Left hindlimb (tissue), 1 donor: Measurements from ENCODE around the gene HAUS2.

ENCODE experiments used
- DNase-seq: peaks from one replicate; pipeline ENCODE4 v3.0.0-alpha.2; 2018

The HAUS2 gene

DNA sequence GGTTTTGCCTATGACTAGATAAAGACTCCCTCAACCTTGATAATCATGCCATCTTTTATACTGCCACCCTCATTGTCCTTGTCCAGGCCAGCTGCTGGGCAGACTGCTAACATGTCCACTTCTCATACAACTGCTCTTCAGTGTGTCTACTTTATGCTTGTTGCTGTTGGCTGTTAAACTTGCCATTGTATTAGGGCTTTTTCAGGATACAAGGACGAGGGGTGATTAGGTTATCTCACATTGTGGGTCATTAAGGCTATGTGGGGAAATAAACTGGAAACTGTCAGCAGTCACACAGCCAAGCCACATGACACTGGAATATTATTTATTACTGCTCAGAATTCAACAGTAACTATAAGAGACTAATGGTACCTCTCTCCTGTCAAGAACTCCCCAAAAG lies 62.9 kb downstream of the HAUS2 start:
- DNase-seq: no peak

DNA sequence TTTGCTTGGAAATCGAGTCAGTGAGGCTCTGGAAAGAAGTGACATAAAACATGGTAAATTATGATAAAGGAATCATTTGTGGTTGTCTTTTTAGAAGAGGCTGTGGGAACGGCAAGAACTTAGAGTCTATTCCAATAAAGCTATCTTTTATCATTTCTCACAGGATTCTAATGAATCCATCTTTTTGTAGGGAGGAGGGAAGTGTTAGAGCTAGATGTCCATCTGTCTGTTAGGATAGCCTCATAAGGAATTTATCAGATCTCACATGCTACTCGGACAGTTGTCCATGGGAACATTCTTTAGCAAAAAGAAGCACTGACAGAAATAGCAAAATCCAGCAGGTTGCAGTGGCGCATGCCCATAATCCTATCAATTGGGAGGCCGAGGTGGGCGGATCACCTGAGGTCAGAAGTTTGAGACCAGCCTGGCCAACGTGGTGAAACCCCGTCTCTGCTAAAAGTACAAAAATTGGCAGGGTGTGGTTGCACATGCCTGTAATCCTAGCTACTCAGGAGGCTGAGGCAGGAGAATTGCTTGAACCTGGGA lies 63.8 kb downstream of the HAUS2 start:
- no peak for DNase-seq

DNA sequence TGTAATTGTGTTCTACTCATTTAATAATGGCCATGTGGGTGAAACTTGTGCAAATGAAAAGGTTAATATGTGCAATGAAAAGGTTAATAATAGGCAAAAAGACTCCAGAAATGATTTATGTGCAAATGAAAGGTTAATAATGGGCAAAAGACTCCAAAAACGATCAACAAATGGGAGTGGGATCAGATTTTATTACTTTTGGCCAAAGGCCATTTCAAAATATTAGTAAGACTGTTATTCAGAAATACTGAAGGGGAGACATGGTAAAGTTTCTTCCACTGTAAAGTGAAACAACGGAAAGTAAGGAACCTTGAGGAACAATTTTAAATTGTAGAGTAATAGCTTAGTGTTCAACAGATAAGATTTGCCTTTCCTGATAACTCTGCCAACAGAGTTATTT lies 67.5 kb downstream of the HAUS2 start:
- DNase-seq: no peak
